IPS DF 19.7 (cell line): Measurements from ENCODE around the gene HECTD3.
"Not testable (repeated sequence)": the region's sequence is repeated elsewhere in the genome, so short reads cannot be mapped to it uniquely, and the experiment has no call there.

Source experiments
- DNase-seq: peaks from one replicate; pipeline ENCODE4 v3.0.0-alpha.2; 2013; ENCODE audit warnings: low read depth, low spot score

Gene HECTD3

GRCh38 chr1:45014321-45015028, 3.4 kb upstream of the HECTD3 start:
- DNase-seq: peak; percentile 71

GRCh38 chr1:45013551-45014209, 2.6 kb upstream of the HECTD3 start:
- no peak for DNase-seq

GRCh38 chr1:45012639-45013278, 1.6 kb upstream of the HECTD3 start:
- DNase-seq: no peak

GRCh38 chr1:45011837-45012638, 914 bp upstream of the HECTD3 start, which contains the start of gene UROD:
Gene UROD (plus strand): TSS chr1:45012254. CDS start chr1:45012266, 12 bp downstream.
- peak; percentile 93 for DNase-seq

- no peak for DNase-seq
Measured at GRCh38 chr1:45009956-45010854, 919 bp downstream of the HECTD3 start.

- DNase-seq: no peak
Measured at GRCh38 chr1:45009296-45009865, 1.7 kb downstream of the HECTD3 start.

GRCh38 chr1:45008516-45008915, 2.6 kb downstream of the HECTD3 start:
- DNase-seq: no peak

GRCh38 chr1:45008076-45008475, 3.0 kb downstream of the HECTD3 start:
- no peak for DNase-seq

- DNase-seq: no peak
Measured at GRCh38 chr1:45007311-45007710, 3.8 kb downstream of the HECTD3 start.

- no peak for DNase-seq
Measured at GRCh38 chr1:45005761-45006160, 5.4 kb downstream of the HECTD3 start.

- no peak for DNase-seq
Measured at GRCh38 chr1:45004281-45004920, 6.7 kb downstream of the HECTD3 start.

GRCh38 chr1:45003741-45004140, 7.4 kb downstream of the HECTD3 start:
- no peak for DNase-seq

GRCh38 chr1:45002650-45003645, 8.2 kb downstream of the HECTD3 start:
- DNase-seq: no peak

GRCh38 chr1:45001576-45001975, 9.5 kb downstream of the HECTD3 start:
- DNase-seq: not testable (repeated sequence)

GRCh38 chr1:45001011-45001481, 10.1 kb downstream of the HECTD3 start:
- DNase-seq: no peak

GRCh38 chr1:44999232-44999631, 11.9 kb downstream of the HECTD3 start:
- DNase-seq: no peak

GRCh38 chr1:44995467-44996238, 15.5 kb downstream of the HECTD3 start:
- no peak for DNase-seq
